GM12878 (cell line): ENCODE results near the gene SCRT2. TPM values are rescaled to one million over a fixed set of nuclear protein-coding genes. Genes with fewer than 3 reads are reported as not detected.

Source experiments
- BHLHE40 ChIP-seq, 2 experiments: fragments of 450-650 bp in 1 of 2; IDR thresholded peaks; 2 replicates each; pipeline ENCODE4 v1.6.1; 2011 to 2017; ENCODE audit warnings: low read depth in 2 of 2, borderline replicate concordance in 1 of 2, improper control_type of control experiment in 1 of 2, low read length in 1 of 2, mild to moderate bottlenecking in 1 of 2
- CHD2 ChIP-seq: IDR thresholded peaks from 2 replicates; pipeline ENCODE4 v1.6.1; 2011; ENCODE audit warnings: low read depth, low read length, improper control_type of control experiment, borderline replicate concordance
- CHD4 ChIP-seq: fragments of 200-600 bp; sonication (generic); IDR thresholded peaks from 2 replicates; pipeline ENCODE4 v1.6.1; 2016; ENCODE audit warnings: mild to moderate bottlenecking
- CTCF ChIP-seq, 3 experiments: IDR thresholded peaks in 2 of 3; conservative IDR thresholded peaks in 1 of 3; 2 replicates each; pipeline ENCODE4 v1.5.1; 2011; ENCODE audit warnings: low read depth in 3 of 3, low read length in 3 of 3, mild to moderate bottlenecking in 3 of 3, control low read depth in 2 of 3, moderate library complexity in 2 of 3, inconsistent platforms in 1 of 3, mixed read lengths in 1 of 3; ENCODE audit not compliant: control insufficient read depth in 2 of 3, insufficient read depth in 1 of 3; ENCODE audit errors: extremely low read depth in 1 of 3
- E2F8 ChIP-seq: fragments of 450-650 bp; IDR thresholded peaks from 2 replicates; pipeline ENCODE4 v1.6.1; 2018; ENCODE audit warnings: mild to moderate bottlenecking, low read depth, moderate library complexity; ENCODE audit not compliant: partially characterized antibody
- EP300 ChIP-seq, 2 experiments: fragments of 150-350 bp in 1 of 2; IDR thresholded peaks; 2 replicates each; pipeline ENCODE4 v1.6.1; 2011 to 2012; ENCODE audit warnings: low read depth in 2 of 2, low read length in 2 of 2, borderline replicate concordance in 1 of 2, improper control_type of control experiment in 1 of 2, inconsistent platforms in 1 of 2; ENCODE audit not compliant: control insufficient read depth in 1 of 2
- FOS ChIP-seq: IDR thresholded peaks from 3 replicates; pipeline ENCODE4 v1.6.1; 2011; ENCODE audit warnings: borderline replicate concordance; ENCODE audit not compliant: insufficient read length; ENCODE audit errors: extremely low read depth
- FOXM1 ChIP-seq: IDR thresholded peaks from 2 replicates; pipeline ENCODE4 v1.6.1; 2012; ENCODE audit warnings: low read depth, mild to moderate bottlenecking, inconsistent platforms, low read length, moderate library complexity
- GABPA ChIP-seq: IDR thresholded peaks from 2 replicates; pipeline ENCODE4 v1.6.1; 2014; ENCODE audit warnings: antibody characterized with exemption, low read depth, mild to moderate bottlenecking, inconsistent platforms
- GATAD2B ChIP-seq: fragments of 450-650 bp; conservative IDR thresholded peaks from 2 replicates; pipeline ENCODE4 v1.6.1; 2017; ENCODE audit warnings: low read depth, mild to moderate bottlenecking, moderate library complexity
- IRF5 ChIP-seq: fragments of 450-650 bp; IDR thresholded peaks from 2 replicates; pipeline ENCODE4 v1.6.1; 2017; ENCODE audit warnings: borderline replicate concordance
- JUND ChIP-seq: IDR thresholded peaks from 2 replicates; pipeline ENCODE4 v1.6.1; 2012; ENCODE audit warnings: low read depth, mild to moderate bottlenecking, low read length, improper control_type of control experiment, moderate library complexity
- MTA3 ChIP-seq: IDR thresholded peaks from 2 replicates; pipeline ENCODE4 v1.6.1; 2012; ENCODE audit warnings: low read length, inconsistent platforms, borderline replicate concordance
- NFIC ChIP-seq: IDR thresholded peaks from 2 replicates; pipeline ENCODE4 v1.6.1; 2012; ENCODE audit warnings: low read depth, mild to moderate bottlenecking, inconsistent platforms, low read length, moderate library complexity
- NRF1 ChIP-seq: conservative IDR thresholded peaks from 2 replicates; pipeline ENCODE4 v1.6.1; 2011; ENCODE audit warnings: mild to moderate bottlenecking, low read depth, low read length, improper control_type of control experiment
- PBX3 ChIP-seq: IDR thresholded peaks from 2 replicates; pipeline ENCODE4 v1.6.1; 2011; ENCODE audit warnings: mild to moderate bottlenecking, low read depth, low read length, moderate library complexity; ENCODE audit not compliant: insufficient replicate concordance
- SMAD5 ChIP-seq: IDR thresholded peaks from 2 replicates; pipeline ENCODE4 v1.6.1; 2016; ENCODE audit warnings: antibody characterized with exemption, low read depth
- YBX1 ChIP-seq: fragments of 450-650 bp; IDR thresholded peaks from 2 replicates; pipeline ENCODE4 v1.6.1; 2016; ENCODE audit warnings: antibody characterized with exemption
- ZBED1 ChIP-seq: IDR thresholded peaks from 2 replicates; pipeline ENCODE4 v1.6.1; 2016; ENCODE audit warnings: borderline replicate concordance
- ZNF24 ChIP-seq: fragments of 450-650 bp; IDR thresholded peaks from 2 replicates; pipeline ENCODE4 v1.6.1; 2017; ENCODE audit warnings: antibody characterized with exemption, mild to moderate bottlenecking
- ZNF274 ChIP-seq: IDR thresholded peaks from one replicate; pipeline ENCODE4 v1.8.0; 2011; ENCODE audit not compliant: insufficient read length, insufficient read depth
- polyA plus RNA-seq, 11 experiments: library from polyadenylated mRNA; depleted of rRNA in 4 of 11; unstranded in 6 of 11; stranded (reverse) in 5 of 11; fragments of >200 nt; fragmentation: Nextera tagmentation in 4 of 11; fragmentation: Illumina TruSeq in 1 of 11; extraction: Ambion mirVana in 4 of 11; extraction: Trizol in 1 of 11; gene quantifications; 1 replicate in 1 of 11; 2 replicates in 10 of 11; pipeline versions ENCODE4 v1.2.1 to v1.2.3, GENCODE V29; 2011 to 2016; ENCODE audit warnings: inconsistent platforms in 2 of 11, missing spikeins in 2 of 11, low read depth in 1 of 11
- total RNA-seq, 4 experiments: library from RNA; depleted of rRNA in 3 of 4; stranded (reverse); fragments of >200 nt in 3 of 4; fragmentation: Illumina TruSeq in 1 of 4; extraction: Trizol in 1 of 4; gene quantifications; 2 replicates each; pipeline versions ENCODE4 v1.2.1 to v1.2.3, GENCODE V29; 2013 to 2021

SCRT2 gene
- total and polyA plus RNA-seq, 10 of the 15 experiments (the other 5 are each of a cell fraction or from before 2014, with no cell fraction given) = not detected

GRCh38 chr20:676315-676937 lies 824 bp upstream of the SCRT2 start (continued):
- TF ChIP-seq GATAD2B (0 out of 2 replicates have a peak, but pooled peaks have one; percentile 68), YBX1 (no peak), E2F8 (no peak), ZBED1 (no peak), MTA3 (no peak), JUND (no peak), PBX3 (peak; percentile 41), EP300 (IDR thresholded peaks at IDR 0.05; ENCODE audit: borderline replicate concordance in 1 of 2, control insufficient read depth in 1 of 2, low read depth in 2 of 2, low read length in 2 of 2) (peak in 1 of 2 experiments; percentile 30; a peak in 1 of 4 replicates), BHLHE40 (IDR thresholded peaks at IDR 0.05; ENCODE audit: borderline replicate concordance in 1 of 2, low read depth in 2 of 2, low read length in 1 of 2) (peak; percentile 10 to 23; a peak in 1 of 4 replicates), NRF1 (no peak), CHD4 (no peak), GABPA (no peak), NFIC (no peak), FOXM1 (no peak), FOS (no peak), SMAD5 (no peak), CHD2 (no peak), IRF5 (no peak), ZNF274 (no peak), ZNF24 (no peak), CTCF (IDR thresholded peaks at IDR 0.05 in 2 of 3, conservative IDR thresholded peaks at IDR 0.05 in 1 of 3; ENCODE audit: control insufficient read depth in 2 of 3, extremely low read depth in 1 of 3, insufficient read depth in 1 of 3, low read depth in 3 of 3, low read length in 3 of 3) (no peak)
